Nephron (organoid): Measurements from ENCODE around the gene MIEN1.

Experiments used
- H3K27ac Mint-ChIP-seq, 3 experiments: 2 replicates each; pipeline ENCODE4 v1.8.0; 2020; ENCODE audit warnings: mixed read lengths in 3 of 3, mild to moderate bottlenecking in 2 of 3, moderate library complexity in 1 of 3
- H3K27me3 Mint-ChIP-seq: 2 replicates; pipeline ENCODE4 v1.8.0; 2021; ENCODE audit warnings: low read depth, mild to moderate bottlenecking, moderate library complexity, mixed read lengths
- H3K36me3 Mint-ChIP-seq: 2 replicates; pipeline ENCODE4 v1.8.0; 2020; ENCODE audit warnings: low read depth, mixed read lengths
- H3K4me1 Mint-ChIP-seq: 2 replicates; pipeline ENCODE4 v1.8.0; 2020; ENCODE audit warnings: mixed read lengths
- H3K4me3 Mint-ChIP-seq, 3 experiments: 2 replicates each; pipeline ENCODE4 v1.8.0; 2020; ENCODE audit warnings: mild to moderate bottlenecking in 3 of 3, mixed read lengths in 3 of 3, moderate library complexity in 2 of 3
- H3K9me3 Mint-ChIP-seq: 2 replicates; pipeline ENCODE4 v1.8.0; 2020; ENCODE audit warnings: mixed read lengths
- CTCF ChIP-seq, 3 experiments: fragments of 200-600 bp; sonication (generic); IDR thresholded peaks; one replicate each; pipeline ENCODE4 v1.5.0; 2021; ENCODE audit warnings: antibody characterized with exemption in 3 of 3; ENCODE audit not compliant: unreplicated experiment in 3 of 3

The MIEN1 gene

GRCh38 chr17:39695089-39695474 is 35.2 kb downstream of the MIEN1 start:
- no peak for TF ChIP-seq CTCF (IDR thresholded peaks at IDR 0.05; ENCODE audit: unreplicated experiment in 3 of 3)
- Mint-ChIP-seq H3K4me1 (no peaks in the 10 kb centered on the region), H3K36me3 (no peaks in the 10 kb centered on the region), H3K27ac (peak overlapping the region; percentile 97 to 100 (median 97)), H3K9me3 (no peaks in the 10 kb centered on the region), H3K27me3 (peaks cover 9% of the 10 kb centered on the region), H3K4me3 (peak overlapping the region in 2 of 3 experiments; percentile 45 to 56)

GRCh38 chr17:39694593-39694992 is 35.7 kb downstream of the MIEN1 start:
- Mint-ChIP-seq H3K27ac (peak overlapping the region; percentile 72 to 100 (median 97)), H3K4me3 (peak overlapping the region in 2 of 3 experiments; percentile 16 to 45), H3K4me1 (no peaks in the 10 kb centered on the region), H3K36me3 (no peaks in the 10 kb centered on the region), H3K9me3 (no peaks in the 10 kb centered on the region), H3K27me3 (peaks cover 9% of the 10 kb centered on the region)
- no peak for TF ChIP-seq CTCF (IDR thresholded peaks at IDR 0.05; ENCODE audit: unreplicated experiment in 3 of 3)

- peaks cover 22% of the 10 kb centered on the region for H3K4me1 Mint-ChIP-seq
- peaks cover 3% of the 10 kb centered on the region for H3K27me3 Mint-ChIP-seq
- H3K36me3 Mint-ChIP-seq, result peaks cover 19% of the 10 kb centered on the region
Measured at GRCh38 chr17:39688945-39689344, 41.4 kb downstream of the MIEN1 start.

GRCh38 chr17:39688475-39688835 is 41.9 kb downstream of the MIEN1 start:
- Mint-ChIP-seq H3K27ac (peak overlapping the region; percentile 95 to 99 (median 97)), H3K27me3 (peaks cover 3% of the 10 kb centered on the region), H3K4me3 (peak overlapping the region; percentile 89 to 97 (median 97)), H3K4me1 (peaks cover 22% of the 10 kb centered on the region), H3K36me3 (peaks cover 19% of the 10 kb centered on the region), H3K9me3 (no peaks in the 10 kb centered on the region)
- no peak for TF ChIP-seq CTCF (IDR thresholded peaks at IDR 0.05; ENCODE audit: unreplicated experiment in 3 of 3)

More at GRCh38 chr17:39688945-39689344, 41.4 kb downstream of the MIEN1 start:
- Mint-ChIP-seq H3K27ac (peak overlapping the region; percentile 95 to 99 (median 97)), H3K4me3 (peak overlapping the region; percentile 89 to 97 (median 97)), H3K9me3 (no peaks in the 10 kb centered on the region)
- no peak for TF ChIP-seq CTCF (IDR thresholded peaks at IDR 0.05; ENCODE audit: unreplicated experiment in 3 of 3)

- Mint-ChIP-seq H3K27ac (peak within 1 kb of the TSS; percentile 95 to 99 (median 97)), H3K4me1 (peaks cover 22% of the 10 kb centered on the region), H3K36me3 (peaks cover 25% of the 10 kb centered on the region), H3K27me3 (peaks cover 3% of the 10 kb centered on the region), H3K9me3 (no peaks in the 10 kb centered on the region), H3K4me3 (peak within 1 kb of the TSS; percentile 89 to 97 (median 97))
- TF ChIP-seq CTCF (IDR thresholded peaks at IDR 0.05; ENCODE audit: unreplicated experiment in 3 of 3), result no peak
Measured at GRCh38 chr17:39687546-39688474, 42.5 kb downstream of the MIEN1 start, which contains the start of gene PGAP3. TSS of gene PGAP3 (minus strand) at chr17:39688057. CDS start at chr17:39688014, 43 bp downstream.
